Keratinocyte (primary cell): ENCODE results near the gene SPRR3. TPM values are rescaled to one million over a fixed set of nuclear protein-coding genes. Genes with fewer than 3 reads are reported as not detected.

ENCODE experiments used
- DNase-seq: peaks from one replicate; pipeline ENCODE4 v3.0.0-alpha.2; 2011; ENCODE audit warnings: low read depth, missing footprints, low spot score
- FAIRE-seq: peaks from 2 replicates; lab custom pipeline; 2011; peaks lifted over from hg19 to GRCh38; lab: Jason Lieb, UNC
- H2AFZ ChIP-seq: 2 replicates; pipeline ENCODE4 v1.6.0; 2012; ENCODE audit warnings: low read length, control low read depth, inconsistent platforms; ENCODE audit not compliant: control insufficient read depth
- H3K27ac ChIP-seq: 2 replicates; pipeline ENCODE4 v1.5.1; 2011; ENCODE audit warnings: low read length; ENCODE audit not compliant: control insufficient read depth, insufficient read depth
- H3K27me3 ChIP-seq: 3 replicates; pipeline ENCODE4 v1.6.0; 2011; ENCODE audit warnings: low read length; ENCODE audit not compliant: control insufficient read depth, insufficient read depth; ENCODE audit errors: extremely low read depth
- H3K36me3 ChIP-seq, 2 experiments: 2 replicates in 1 of 2; 3 replicates in 1 of 2; pipeline ENCODE4 v1.5.1; 2011; ENCODE audit warnings: low read length in 2 of 2, mild to moderate bottlenecking in 1 of 2; ENCODE audit not compliant: control insufficient read depth in 2 of 2, insufficient read depth in 2 of 2; ENCODE audit errors: extremely low read depth in 1 of 2
- H3K4me1 ChIP-seq: 3 replicates; pipeline ENCODE4 v1.5.1; 2011; ENCODE audit warnings: low read length; ENCODE audit not compliant: control insufficient read depth, insufficient read depth; ENCODE audit errors: extremely low read depth
- H3K4me2 ChIP-seq: 3 replicates; pipeline ENCODE4 v1.6.0; 2011; ENCODE audit warnings: low read depth, low read length; ENCODE audit not compliant: control insufficient read depth, insufficient read depth; ENCODE audit errors: extremely low read depth
- H3K4me3 ChIP-seq, 3 experiments: fragments of 200-600 bp in 1 of 3; sonication (generic) in 1 of 3; 2 replicates in 2 of 3; 3 replicates in 1 of 3; pipeline ENCODE4 v1.5.1; 2011 to 2016; ENCODE audit warnings: low read length in 3 of 3, mild to moderate bottlenecking in 3 of 3, control low read depth in 2 of 3, inconsistent platforms in 1 of 3, low read depth in 1 of 3, mixed read lengths in 1 of 3, mixed run types in 1 of 3, moderate library complexity in 1 of 3; ENCODE audit not compliant: control insufficient read depth in 2 of 3, insufficient read depth in 2 of 3; ENCODE audit errors: extremely low read depth in 1 of 3
- H3K79me2 ChIP-seq: 2 replicates; pipeline ENCODE4 v1.6.0; 2012; ENCODE audit warnings: low read length; ENCODE audit not compliant: control insufficient read depth, insufficient read depth
- H3K9ac ChIP-seq: 3 replicates; pipeline ENCODE4 v1.6.0; 2011; ENCODE audit warnings: low read length; ENCODE audit not compliant: control insufficient read depth, insufficient read depth; ENCODE audit errors: extremely low read depth
- H3K9me1 ChIP-seq: 3 replicates; pipeline ENCODE4 v1.6.0; 2011; ENCODE audit warnings: low read length; ENCODE audit not compliant: control insufficient read depth, insufficient read depth; ENCODE audit errors: extremely low read depth
- H3K9me3 ChIP-seq: 2 replicates; pipeline ENCODE4 v1.5.1; 2012; ENCODE audit warnings: low read depth, low read length; ENCODE audit not compliant: control insufficient read depth
- H4K20me1 ChIP-seq: 3 replicates; pipeline ENCODE4 v1.6.0; 2011; ENCODE audit warnings: low read length; ENCODE audit not compliant: control insufficient read depth, insufficient read depth; ENCODE audit errors: extremely low read depth
- EZH2 ChIP-seq: IDR thresholded peaks from one replicate; pipeline ENCODE4 v1.6.1; 2012; ENCODE audit warnings: inconsistent platforms, mild to moderate bottlenecking, low read length, moderate library complexity
- dilution Hi-C: fragments of 300-500 bp; cut with MboI; formaldehyde crosslinking; loops from one replicate; pipeline ENCODE4 v1.7.0; 2020; ENCODE audit warnings: low sequenced_read_pairs; ENCODE audit not compliant: extremely low pct_ligation_motif_present
- polyA plus RNA-seq, 5 experiments: library from polyadenylated mRNA; depleted of rRNA in 3 of 5; stranded (reverse) in 3 of 5; stranded (forward) in 1 of 5; unstranded in 1 of 5; fragments of >200 nt; gene quantifications; 1 replicate in 1 of 5; 2 replicates in 3 of 5; 3 replicates in 1 of 5; pipeline versions ENCODE4 v1.2.1 to v1.2.3, GENCODE V29; 2011 to 2012; ENCODE audit warnings: missing spikeins in 2 of 5, low read depth in 1 of 5, low replicate concordance in 1 of 5
- TF ChIP-seq, protein P1 (sequence below), 3 experiments: IDR thresholded peaks in 1 of 3; conservative IDR thresholded peaks in 1 of 3; optimal IDR thresholded peaks in 1 of 3; 2 replicates in 2 of 3; 3 replicates in 1 of 3; pipeline versions ENCODE3 to v1.5.1; 2011; ENCODE audit warnings: low read length in 3 of 3, mild to moderate bottlenecking in 3 of 3, moderate library complexity in 2 of 3, control low read depth in 1 of 3, inconsistent platforms in 1 of 3; ENCODE audit not compliant: insufficient read depth in 2 of 3; ENCODE audit errors: extremely low read depth in 1 of 3

SPRR3 gene
- polyA plus RNA-seq, 1 donor (not counting 4 experiments of a cell fraction or from before 2014, with no cell fraction given) = 2.9 TPM

DNA sequence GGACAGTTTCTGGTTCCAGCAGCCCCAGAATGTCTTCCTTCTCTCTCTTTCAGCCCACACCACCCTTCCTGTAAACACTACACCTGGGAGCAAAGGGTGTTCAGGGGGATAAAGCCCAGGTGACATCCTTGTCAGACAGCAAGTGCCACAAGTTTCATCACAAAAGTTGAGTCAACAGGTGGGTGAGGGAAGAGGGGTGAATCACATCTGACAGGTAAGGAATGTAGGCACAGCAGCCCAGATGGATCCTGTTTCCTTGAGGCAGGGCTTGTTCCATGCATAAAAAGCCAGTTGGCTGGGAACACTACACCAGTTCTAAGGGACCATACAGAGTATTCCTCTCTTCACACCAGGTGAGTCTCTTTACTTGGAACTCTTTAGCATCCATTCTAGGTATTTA, 29.3 kb downstream of the SPRR3 start, which contains the start of gene SPRR1B:
Gene SPRR1B (plus strand): TSS at position 309 of the 400 bp plus-strand sequence. CDS start 1,143 bp downstream, outside the sequence.
- H2AFZ ChIP-seq = no peak within 1 kb of the TSS
- no peaks in the 10 kb centered on the region for H3K36me3 ChIP-seq
- TF ChIP-seq EZH2 = no peak
- no peaks in the 10 kb centered on the region for H4K20me1 ChIP-seq
- DNase-seq = peak; percentile 70
- H3K9me3 ChIP-seq = no peaks in the 10 kb centered on the region
- dilution Hi-C loops = no loop called here
- H3K79me2 ChIP-seq = no peaks in the 10 kb centered on the region
- FAIRE-seq = peak; percentile 97
- no peaks in the 10 kb centered on the region for H3K27me3 ChIP-seq
- peak within 1 kb of the TSS; percentile 19 to 41 (median 22) for H3K4me3 ChIP-seq
- H3K27ac ChIP-seq = peak within 1 kb of the TSS; percentile 19
- H3K9me1 ChIP-seq = no peaks in the 10 kb centered on the region
- H3K4me2 ChIP-seq = peak within 1 kb of the TSS; percentile 77
- peak within 1 kb of the TSS; percentile 3 for H3K9ac ChIP-seq
- peaks cover 49% of the 10 kb centered on the region for H3K4me1 ChIP-seq

DNA sequence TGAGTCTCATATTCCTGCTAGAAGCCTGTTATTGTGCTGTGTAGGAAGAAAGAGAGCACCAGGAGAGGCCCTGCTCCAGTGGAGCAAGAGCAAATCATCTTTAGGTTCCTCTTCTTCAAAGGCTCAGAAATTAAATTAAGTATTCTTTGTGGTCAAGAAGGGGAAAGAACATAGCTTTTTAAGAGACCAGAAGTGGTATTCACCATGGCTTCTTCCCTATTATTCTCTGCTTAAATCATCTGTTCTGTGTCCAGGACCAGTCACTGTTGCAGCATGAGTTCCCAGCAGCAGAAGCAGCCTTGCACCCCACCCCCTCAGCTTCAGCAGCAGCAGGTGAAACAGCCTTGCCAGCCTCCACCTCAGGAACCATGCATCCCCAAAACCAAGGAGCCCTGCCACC, 30.5 kb downstream of the SPRR3 start:
- Histone ChIP-seq H3K4me2 (peak overlapping the region; percentile 77), H4K20me1 (no peaks in the 10 kb centered on the region), H3K36me3 (no peaks in the 10 kb centered on the region), H3K4me1 (peaks cover 43% of the 10 kb centered on the region), H3K9me1 (no peaks in the 10 kb centered on the region), H3K27ac (no peak overlapping the region), H2AFZ (no peak overlapping the region), H3K79me2 (no peaks in the 10 kb centered on the region), H3K9ac (no peak overlapping the region), H3K27me3 (no peaks in the 10 kb centered on the region), H3K9me3 (no peaks in the 10 kb centered on the region), H3K4me3 (peak overlapping the region in 2 of 3 experiments; percentile 22 to 58)
- dilution Hi-C loops = no loop called here
- TF ChIP-seq, protein P1, sequence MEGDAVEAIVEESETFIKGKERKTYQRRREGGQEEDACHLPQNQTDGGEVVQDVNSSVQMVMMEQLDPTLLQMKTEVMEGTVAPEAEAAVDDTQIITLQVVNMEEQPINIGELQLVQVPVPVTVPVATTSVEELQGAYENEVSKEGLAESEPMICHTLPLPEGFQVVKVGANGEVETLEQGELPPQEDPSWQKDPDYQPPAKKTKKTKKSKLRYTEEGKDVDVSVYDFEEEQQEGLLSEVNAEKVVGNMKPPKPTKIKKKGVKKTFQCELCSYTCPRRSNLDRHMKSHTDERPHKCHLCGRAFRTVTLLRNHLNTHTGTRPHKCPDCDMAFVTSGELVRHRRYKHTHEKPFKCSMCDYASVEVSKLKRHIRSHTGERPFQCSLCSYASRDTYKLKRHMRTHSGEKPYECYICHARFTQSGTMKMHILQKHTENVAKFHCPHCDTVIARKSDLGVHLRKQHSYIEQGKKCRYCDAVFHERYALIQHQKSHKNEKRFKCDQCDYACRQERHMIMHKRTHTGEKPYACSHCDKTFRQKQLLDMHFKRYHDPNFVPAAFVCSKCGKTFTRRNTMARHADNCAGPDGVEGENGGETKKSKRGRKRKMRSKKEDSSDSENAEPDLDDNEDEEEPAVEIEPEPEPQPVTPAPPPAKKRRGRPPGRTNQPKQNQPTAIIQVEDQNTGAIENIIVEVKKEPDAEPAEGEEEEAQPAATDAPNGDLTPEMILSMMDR (optimal IDR thresholded peaks at IDR 0.05 in 1 of 3, IDR thresholded peaks at IDR 0.05 in 1 of 3, conservative IDR thresholded peaks at IDR 0.05 in 1 of 3; ENCODE audit: extremely low read depth in 1 of 3, insufficient read depth in 2 of 3, low read length in 3 of 3) = no peak
- TF ChIP-seq EZH2 = no peak
- no peak for FAIRE-seq
- no peak for DNase-seq
